ENCODE data around the gene NUP62CL. TPM values are rescaled to one million over a fixed set of nuclear protein-coding genes. Genes with fewer than 3 reads are reported as not detected.
A peak's percentile ranks its signal among the peaks of the same experiment; 100 is the strongest.
"Not testable (repeated sequence)": the region's sequence is repeated elsewhere in the genome, so short reads cannot be mapped to it uniquely, and the experiment has no call there.

NUP62CL gene
- total and polyA plus RNA-seq, 2 donors from 2014 or later, result 9.2 to 9.8 TPM

DNA sequence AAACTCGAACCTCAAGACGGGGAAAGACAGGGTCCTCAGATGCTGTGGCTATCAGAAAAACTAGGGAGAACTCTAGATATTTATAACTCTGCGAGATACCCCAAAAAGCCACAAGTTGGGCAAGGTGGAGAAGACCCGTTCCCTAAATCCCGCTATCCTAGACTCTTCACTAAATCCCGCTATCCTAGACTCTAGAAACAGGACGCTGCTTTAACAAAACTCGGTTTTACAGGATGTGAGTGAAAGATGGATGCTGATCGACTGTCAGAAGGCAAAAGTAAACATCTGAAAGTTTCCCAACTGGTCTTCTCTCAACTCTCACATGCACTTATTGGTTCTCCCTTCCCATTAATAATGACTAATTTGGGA, 448 bp upstream of the NUP62CL start:
- no peaks in the 10 kb centered on the region for H3K4me1 ChIP-seq (ENCODE audit: control insufficient read depth in 2 of 3, insufficient read depth in 2 of 3, low read depth in 1 of 3, low read length in 3 of 3)
- no peaks in the 10 kb centered on the region for H3K27me3 ChIP-seq (ENCODE audit: control insufficient read depth, insufficient read depth, low read length)
- FAIRE-seq (no peak), DNase-seq (no peak)
- no peaks in the 10 kb centered on the region for H3K36me3 ChIP-seq (ENCODE audit: control insufficient read depth in 2 of 3, insufficient read depth in 3 of 3, low read length in 3 of 3)
- H3K9ac ChIP-seq (ENCODE audit: low read length in 3 of 3), result no peak overlapping the region
- no peaks in the 10 kb centered on the region for H3K9me3 ChIP-seq (ENCODE audit: control insufficient read depth in 2 of 3, insufficient read depth in 1 of 3, low read length in 3 of 3)
- H3K27ac ChIP-seq (ENCODE audit: low read depth in 2 of 2, low read length in 2 of 2), result no peak overlapping the region
- TF ChIP-seq, protein P1, sequence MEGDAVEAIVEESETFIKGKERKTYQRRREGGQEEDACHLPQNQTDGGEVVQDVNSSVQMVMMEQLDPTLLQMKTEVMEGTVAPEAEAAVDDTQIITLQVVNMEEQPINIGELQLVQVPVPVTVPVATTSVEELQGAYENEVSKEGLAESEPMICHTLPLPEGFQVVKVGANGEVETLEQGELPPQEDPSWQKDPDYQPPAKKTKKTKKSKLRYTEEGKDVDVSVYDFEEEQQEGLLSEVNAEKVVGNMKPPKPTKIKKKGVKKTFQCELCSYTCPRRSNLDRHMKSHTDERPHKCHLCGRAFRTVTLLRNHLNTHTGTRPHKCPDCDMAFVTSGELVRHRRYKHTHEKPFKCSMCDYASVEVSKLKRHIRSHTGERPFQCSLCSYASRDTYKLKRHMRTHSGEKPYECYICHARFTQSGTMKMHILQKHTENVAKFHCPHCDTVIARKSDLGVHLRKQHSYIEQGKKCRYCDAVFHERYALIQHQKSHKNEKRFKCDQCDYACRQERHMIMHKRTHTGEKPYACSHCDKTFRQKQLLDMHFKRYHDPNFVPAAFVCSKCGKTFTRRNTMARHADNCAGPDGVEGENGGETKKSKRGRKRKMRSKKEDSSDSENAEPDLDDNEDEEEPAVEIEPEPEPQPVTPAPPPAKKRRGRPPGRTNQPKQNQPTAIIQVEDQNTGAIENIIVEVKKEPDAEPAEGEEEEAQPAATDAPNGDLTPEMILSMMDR (IDR thresholded peaks at IDR 0.05; ENCODE audit: borderline replicate concordance, extremely low read depth, insufficient read depth), result no peak
- H3K4me3 ChIP-seq (ENCODE audit: low read length in 3 of 3), result no peak overlapping the region
- intact Hi-C loops (cut with DNase I), result no loop called here

DNA sequence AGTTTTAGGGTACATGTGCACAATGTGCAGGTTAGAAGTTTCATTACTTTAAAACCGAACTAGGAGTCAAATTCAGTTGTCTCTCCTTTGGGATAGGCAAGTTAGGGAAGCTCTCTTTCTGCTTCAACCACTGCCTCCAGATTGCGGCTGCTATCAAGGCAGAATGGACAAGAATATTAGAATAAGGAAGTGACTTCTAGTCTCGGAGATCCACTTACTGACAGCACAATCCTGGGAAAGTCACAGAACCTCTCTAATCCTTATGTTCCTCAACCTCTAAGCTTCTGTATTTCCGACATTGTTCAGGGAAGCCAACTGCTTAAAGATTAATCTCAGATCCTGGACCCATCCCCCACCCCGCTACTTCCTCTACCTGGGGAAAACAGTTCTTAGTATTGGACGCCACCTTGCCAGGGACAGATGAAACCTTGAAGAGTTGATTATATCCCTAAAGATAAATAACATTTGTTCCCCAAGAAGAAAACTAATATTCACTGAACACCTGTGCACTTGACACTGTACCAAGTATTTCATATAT, 2.1 kb downstream of the NUP62CL start:
- no peak for FAIRE-seq
- intact Hi-C loops (cut with DNase I), result no loop called here
- no peaks in the 10 kb centered on the region for H3K9me3 ChIP-seq (ENCODE audit: control insufficient read depth in 2 of 3, insufficient read depth in 1 of 3, low read length in 3 of 3)

DNA sequence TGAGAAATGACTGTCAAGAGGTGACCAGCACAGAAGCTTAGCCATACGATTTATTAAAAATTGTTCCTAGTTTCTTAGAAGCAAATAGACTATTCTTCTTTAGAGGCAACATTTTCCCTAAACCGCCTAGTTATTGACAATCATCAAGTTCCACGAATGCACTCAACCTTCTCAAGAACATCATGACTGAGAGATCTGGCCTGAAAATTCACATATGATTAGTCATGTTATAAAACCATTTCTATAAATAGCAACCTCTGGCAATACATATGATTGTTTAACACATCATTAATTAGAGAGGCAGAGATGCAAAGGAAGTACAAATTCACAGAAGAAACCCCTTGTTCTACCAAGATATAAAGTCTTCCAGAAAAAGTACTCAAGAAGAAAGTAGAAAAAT, 6.7 kb downstream of the NUP62CL start:
- Histone ChIP-seq H3K9ac (ENCODE audit: low read length in 3 of 3) (no peak overlapping the region), H3K27ac (ENCODE audit: low read depth in 2 of 2, low read length in 2 of 2) (no peak overlapping the region), H3K36me3 (ENCODE audit: control insufficient read depth in 2 of 3, insufficient read depth in 3 of 3, low read length in 3 of 3) (no peaks in the 10 kb centered on the region), H3K4me3 (ENCODE audit: low read length in 3 of 3) (no peak overlapping the region), H3K27me3 (ENCODE audit: control insufficient read depth, insufficient read depth, low read length) (peaks cover 2% of the 10 kb centered on the region), H3K9me3 (ENCODE audit: control insufficient read depth in 2 of 3, insufficient read depth in 1 of 3, low read length in 3 of 3) (no peaks in the 10 kb centered on the region), H3K4me1 (ENCODE audit: control insufficient read depth in 2 of 3, insufficient read depth in 2 of 3, low read depth in 1 of 3, low read length in 3 of 3) (no peaks in the 10 kb centered on the region)
- TF ChIP-seq, protein P1 (IDR thresholded peaks at IDR 0.05; ENCODE audit: borderline replicate concordance, extremely low read depth, insufficient read depth), result no peak
- FAIRE-seq (no peak), DNase-seq (no peak)
- intact Hi-C loops (cut with DNase I), result no loop called here

More for the DNA sequence above, 2.1 kb downstream of the NUP62CL start:
- peak in 3 of 5 donors; percentile 15 to 37 (median 22) for DNase-seq
- H3K27me3 ChIP-seq (ENCODE audit: control insufficient read depth, insufficient read depth, low read length), result no peaks in the 10 kb centered on the region
- no peak overlapping the region for H3K27ac ChIP-seq (ENCODE audit: low read depth in 2 of 2, low read length in 2 of 2)
- no peaks in the 10 kb centered on the region for H3K36me3 ChIP-seq (ENCODE audit: control insufficient read depth in 2 of 3, insufficient read depth in 3 of 3, low read length in 3 of 3)
- no peak overlapping the region for H3K9ac ChIP-seq (ENCODE audit: low read length in 3 of 3)
- no peaks in the 10 kb centered on the region for H3K4me1 ChIP-seq (ENCODE audit: control insufficient read depth in 2 of 3, insufficient read depth in 2 of 3, low read depth in 1 of 3, low read length in 3 of 3)
- H3K4me3 ChIP-seq (ENCODE audit: low read length in 3 of 3), result peak overlapping the region in 2 of 3 donors; percentile 32 to 55
- TF ChIP-seq, protein P1 (IDR thresholded peaks at IDR 0.05; ENCODE audit: borderline replicate concordance, extremely low read depth, insufficient read depth), result no peak

DNA sequence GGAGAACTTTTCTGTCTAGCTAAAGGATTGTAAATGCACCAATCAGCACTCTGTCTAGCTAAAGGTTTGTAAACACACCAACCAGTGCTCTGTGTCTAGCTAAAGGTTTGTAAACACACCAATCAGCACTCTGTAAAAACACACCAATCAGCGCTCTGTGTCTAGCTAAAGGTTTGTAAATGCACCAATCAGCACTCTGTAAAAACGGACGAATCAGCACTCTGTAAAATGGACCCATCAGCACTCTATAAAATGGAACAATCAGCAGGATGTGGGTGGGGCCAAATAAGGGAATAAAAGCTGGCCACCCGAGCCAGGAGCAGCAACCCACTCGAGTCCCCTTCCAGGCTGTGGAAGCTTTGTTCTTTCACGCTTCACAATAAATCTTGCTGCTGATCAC, 8.2 kb downstream of the NUP62CL start:
- H3K9me3 ChIP-seq (ENCODE audit: control insufficient read depth in 2 of 3, insufficient read depth in 1 of 3, low read length in 3 of 3); DNase-seq; H3K9ac ChIP-seq (ENCODE audit: low read length in 3 of 3); intact Hi-C loops (cut with DNase I); H3K27me3 ChIP-seq (ENCODE audit: control insufficient read depth, insufficient read depth, low read length); H3K27ac ChIP-seq (ENCODE audit: low read depth in 2 of 2, low read length in 2 of 2); H3K4me1 ChIP-seq (ENCODE audit: control insufficient read depth in 2 of 3, insufficient read depth in 2 of 3, low read depth in 1 of 3, low read length in 3 of 3); H3K36me3 ChIP-seq (ENCODE audit: control insufficient read depth in 2 of 3, insufficient read depth in 3 of 3, low read length in 3 of 3); FAIRE-seq; H3K4me3 ChIP-seq (ENCODE audit: low read length in 3 of 3): not testable (repeated sequence)
